ENCODE measurements around the gene BRD4.

Gene BRD4

GRCh38 chr19:15276620-15277215 lies 55.6 kb downstream of the BRD4 start:
- no peak for TF ChIP-seq TCF12 (IDR thresholded peaks at IDR 0.05; ENCODE audit: low read depth)
- TF ChIP-seq EGR1 (IDR thresholded peaks at IDR 0.05), result no peak
- TF ChIP-seq EP300 (IDR thresholded peaks at IDR 0.05; ENCODE audit: borderline replicate concordance), result no peak
- no peak for TF ChIP-seq YY1 (IDR thresholded peaks at IDR 0.05; ENCODE audit: low read depth)
- TF ChIP-seq MAX (IDR thresholded peaks at IDR 0.05), result no peak
- TF ChIP-seq, protein P1, sequence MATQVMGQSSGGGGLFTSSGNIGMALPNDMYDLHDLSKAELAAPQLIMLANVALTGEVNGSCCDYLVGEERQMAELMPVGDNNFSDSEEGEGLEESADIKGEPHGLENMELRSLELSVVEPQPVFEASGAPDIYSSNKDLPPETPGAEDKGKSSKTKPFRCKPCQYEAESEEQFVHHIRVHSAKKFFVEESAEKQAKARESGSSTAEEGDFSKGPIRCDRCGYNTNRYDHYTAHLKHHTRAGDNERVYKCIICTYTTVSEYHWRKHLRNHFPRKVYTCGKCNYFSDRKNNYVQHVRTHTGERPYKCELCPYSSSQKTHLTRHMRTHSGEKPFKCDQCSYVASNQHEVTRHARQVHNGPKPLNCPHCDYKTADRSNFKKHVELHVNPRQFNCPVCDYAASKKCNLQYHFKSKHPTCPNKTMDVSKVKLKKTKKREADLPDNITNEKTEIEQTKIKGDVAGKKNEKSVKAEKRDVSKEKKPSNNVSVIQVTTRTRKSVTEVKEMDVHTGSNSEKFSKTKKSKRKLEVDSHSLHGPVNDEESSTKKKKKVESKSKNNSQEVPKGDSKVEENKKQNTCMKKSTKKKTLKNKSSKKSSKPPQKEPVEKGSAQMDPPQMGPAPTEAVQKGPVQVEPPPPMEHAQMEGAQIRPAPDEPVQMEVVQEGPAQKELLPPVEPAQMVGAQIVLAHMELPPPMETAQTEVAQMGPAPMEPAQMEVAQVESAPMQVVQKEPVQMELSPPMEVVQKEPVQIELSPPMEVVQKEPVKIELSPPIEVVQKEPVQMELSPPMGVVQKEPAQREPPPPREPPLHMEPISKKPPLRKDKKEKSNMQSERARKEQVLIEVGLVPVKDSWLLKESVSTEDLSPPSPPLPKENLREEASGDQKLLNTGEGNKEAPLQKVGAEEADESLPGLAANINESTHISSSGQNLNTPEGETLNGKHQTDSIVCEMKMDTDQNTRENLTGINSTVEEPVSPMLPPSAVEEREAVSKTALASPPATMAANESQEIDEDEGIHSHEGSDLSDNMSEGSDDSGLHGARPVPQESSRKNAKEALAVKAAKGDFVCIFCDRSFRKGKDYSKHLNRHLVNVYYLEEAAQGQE (IDR thresholded peaks at IDR 0.05; ENCODE audit: low read depth), result no peak
- TF ChIP-seq, protein P2, sequence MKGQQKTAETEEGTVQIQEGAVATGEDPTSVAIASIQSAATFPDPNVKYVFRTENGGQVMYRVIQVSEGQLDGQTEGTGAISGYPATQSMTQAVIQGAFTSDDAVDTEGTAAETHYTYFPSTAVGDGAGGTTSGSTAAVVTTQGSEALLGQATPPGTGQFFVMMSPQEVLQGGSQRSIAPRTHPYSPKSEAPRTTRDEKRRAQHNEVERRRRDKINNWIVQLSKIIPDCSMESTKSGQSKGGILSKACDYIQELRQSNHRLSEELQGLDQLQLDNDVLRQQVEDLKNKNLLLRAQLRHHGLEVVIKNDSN (IDR thresholded peaks at IDR 0.05), result no peak
- TF ChIP-seq TAF1 (IDR thresholded peaks at IDR 0.05; ENCODE audit: low read depth), result no peak
- no peak for TF ChIP-seq FOXM1 (IDR thresholded peaks at IDR 0.05; ENCODE audit: borderline replicate concordance, low read depth)

DNA sequence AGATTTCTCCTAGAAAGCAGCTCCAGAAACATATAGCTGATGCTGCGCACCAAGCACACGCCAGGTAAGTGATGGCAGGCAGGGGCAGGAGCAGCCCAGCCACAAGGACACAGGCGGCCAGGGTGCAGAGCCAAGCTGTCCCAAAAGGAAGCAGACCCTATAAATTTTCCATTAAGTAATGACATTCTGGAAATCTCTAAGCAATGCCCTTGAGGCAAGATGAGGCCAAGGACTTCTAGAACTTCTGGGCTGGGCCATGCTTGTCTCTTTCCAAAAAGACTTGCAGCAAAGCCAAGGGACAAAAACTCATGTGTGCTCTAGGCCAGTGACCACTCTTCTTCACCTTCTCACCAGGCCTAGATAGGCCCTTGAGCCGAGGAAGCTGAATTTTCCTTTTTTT lies 57.9 kb downstream of the BRD4 start:
- TF ChIP-seq, protein P2 (IDR thresholded peaks at IDR 0.05), result no peak
- TF ChIP-seq TEAD4 (IDR thresholded peaks at IDR 0.05) (no peak), CREB1 (IDR thresholded peaks at IDR 0.05; ENCODE audit: low read depth) (no peak), EP300 (IDR thresholded peaks at IDR 0.05; ENCODE audit: borderline replicate concordance) (no peak), NFIC (IDR thresholded peaks at IDR 0.05) (no peak), YY1 (IDR thresholded peaks at IDR 0.05; ENCODE audit: low read depth) (no peak), EGR1 (IDR thresholded peaks at IDR 0.05) (no peak), CEBPB (IDR thresholded peaks at IDR 0.05) (no peak), TAF1 (IDR thresholded peaks at IDR 0.05; ENCODE audit: low read depth) (no peak), ZBTB7A (IDR thresholded peaks at IDR 0.05; ENCODE audit: low read depth) (no peak)
- TF ChIP-seq, protein P1 (IDR thresholded peaks at IDR 0.05; ENCODE audit: low read depth), result no peak

DNA sequence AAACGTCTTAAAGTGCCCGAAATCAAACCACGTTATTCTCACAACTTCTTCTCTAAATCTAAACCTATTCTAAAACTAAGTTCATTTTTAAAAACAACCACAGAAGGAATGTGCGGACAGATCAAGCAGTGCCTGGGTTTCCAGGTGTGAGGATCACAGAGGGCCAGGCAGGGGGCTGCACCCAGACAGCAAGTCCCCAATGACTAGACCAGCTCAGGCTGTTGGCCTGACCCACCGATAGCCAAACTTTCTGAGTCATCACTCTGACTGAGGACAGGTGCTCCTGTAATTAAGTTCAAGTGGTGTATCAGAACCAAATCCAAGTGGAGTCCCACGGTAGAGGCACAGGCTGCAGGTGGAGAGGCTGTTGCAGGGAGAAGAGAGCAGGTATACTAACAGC lies 62.5 kb downstream of the BRD4 start:
- TF ChIP-seq YY1 (IDR thresholded peaks at IDR 0.05; ENCODE audit: low read depth), result no peak
- TF ChIP-seq, protein P1 (IDR thresholded peaks at IDR 0.05; ENCODE audit: low read depth), result no peak
- TF ChIP-seq MAX (IDR thresholded peaks at IDR 0.05), result no peak
- no peak for TF ChIP-seq TAF1 (IDR thresholded peaks at IDR 0.05; ENCODE audit: low read depth)
- no peak for TF ChIP-seq EGR1 (IDR thresholded peaks at IDR 0.05)

- TF ChIP-seq RAD21 (IDR thresholded peaks at IDR 0.05; ENCODE audit: low read depth), result no peak
- TF ChIP-seq, protein P2 (IDR thresholded peaks at IDR 0.05), result no peak
- TF ChIP-seq CEBPB (IDR thresholded peaks at IDR 0.05), result no peak
- TF ChIP-seq EGR1 (IDR thresholded peaks at IDR 0.05), result no peak
- no peak for TF ChIP-seq MAX (IDR thresholded peaks at IDR 0.05)
- TF ChIP-seq FOXM1 (IDR thresholded peaks at IDR 0.05; ENCODE audit: borderline replicate concordance, low read depth), result no peak
- no peak for TF ChIP-seq CREB1 (IDR thresholded peaks at IDR 0.05; ENCODE audit: low read depth)
- no peak for TF ChIP-seq TAF1 (IDR thresholded peaks at IDR 0.05; ENCODE audit: low read depth)
- no peak for TF ChIP-seq YY1 (IDR thresholded peaks at IDR 0.05; ENCODE audit: low read depth)
- no peak for TF ChIP-seq TEAD4 (IDR thresholded peaks at IDR 0.05)
- TF ChIP-seq TCF12 (IDR thresholded peaks at IDR 0.05; ENCODE audit: low read depth), result no peak
- no peak for TF ChIP-seq NFIC (IDR thresholded peaks at IDR 0.05)
- no peak for TF ChIP-seq ZBTB7A (IDR thresholded peaks at IDR 0.05; ENCODE audit: low read depth)
- TF ChIP-seq, protein P1 (IDR thresholded peaks at IDR 0.05; ENCODE audit: low read depth), result no peak
- no peak for TF ChIP-seq EP300 (IDR thresholded peaks at IDR 0.05; ENCODE audit: borderline replicate concordance)
Observed at GRCh38 chr19:15268928-15269253, 63.4 kb downstream of the BRD4 start.
